Parathyroid adenoma (tissue), 2 donors: ENCODE measurements around the gene SNIP1.

Source experiments
- H2AFZ ChIP-seq: fragments of 300-600 bp; sonication (generic); one replicate; pipeline ENCODE4 v1.7.0; 2017; ENCODE audit warnings: antibody characterized with exemption, mild to moderate bottlenecking
- H3K27ac ChIP-seq: fragments of 300-600 bp; sonication (generic); one replicate; pipeline ENCODE4 v1.7.0; 2017
- H3K27me3 ChIP-seq: fragments of 300-600 bp; sonication (generic); one replicate; pipeline ENCODE4 v1.7.0; 2017; ENCODE audit warnings: low read length; ENCODE audit not compliant: control insufficient read depth, insufficient read depth
- H3K36me3 ChIP-seq: fragments of 300-600 bp; sonication (generic); one replicate; pipeline ENCODE4 v1.7.0; 2017; ENCODE audit warnings: low read length; ENCODE audit not compliant: control insufficient read depth, insufficient read depth
- H3K4me1 ChIP-seq: fragments of 300-600 bp; sonication (generic); one replicate; pipeline ENCODE4 v1.7.0; 2017; ENCODE audit warnings: control low read depth
- H3K4me2 ChIP-seq: fragments of 300-600 bp; sonication (generic); one replicate; pipeline ENCODE4 v1.7.0; 2017; ENCODE audit warnings: low read length
- H3K4me3 ChIP-seq: fragments of 300-600 bp; sonication (generic); one replicate; pipeline ENCODE4 v1.7.0; 2017; ENCODE audit warnings: low read depth, low read length
- H3K79me2 ChIP-seq: fragments of 300-600 bp; sonication (generic); one replicate; pipeline ENCODE4 v1.7.0; 2017; ENCODE audit warnings: control low read depth
- H3K9ac ChIP-seq: fragments of 300-600 bp; sonication (generic); one replicate; pipeline ENCODE4 v1.7.0; 2017; ENCODE audit warnings: mild to moderate bottlenecking
- H3K9me3 ChIP-seq: fragments of 300-600 bp; sonication (generic); one replicate; pipeline ENCODE4 v1.7.0; 2017; ENCODE audit warnings: low read length; ENCODE audit not compliant: control insufficient read depth
- TF ChIP-seq, protein P1 (sequence below): fragments of 300-600 bp; sonication (generic); IDR thresholded peaks from one replicate; pipeline ENCODE4 v1.7.0; 2017; ENCODE audit warnings: antibody characterized with exemption, mild to moderate bottlenecking
- donor health status: primary hyperparathyroidism.

The SNIP1 gene

DNA sequence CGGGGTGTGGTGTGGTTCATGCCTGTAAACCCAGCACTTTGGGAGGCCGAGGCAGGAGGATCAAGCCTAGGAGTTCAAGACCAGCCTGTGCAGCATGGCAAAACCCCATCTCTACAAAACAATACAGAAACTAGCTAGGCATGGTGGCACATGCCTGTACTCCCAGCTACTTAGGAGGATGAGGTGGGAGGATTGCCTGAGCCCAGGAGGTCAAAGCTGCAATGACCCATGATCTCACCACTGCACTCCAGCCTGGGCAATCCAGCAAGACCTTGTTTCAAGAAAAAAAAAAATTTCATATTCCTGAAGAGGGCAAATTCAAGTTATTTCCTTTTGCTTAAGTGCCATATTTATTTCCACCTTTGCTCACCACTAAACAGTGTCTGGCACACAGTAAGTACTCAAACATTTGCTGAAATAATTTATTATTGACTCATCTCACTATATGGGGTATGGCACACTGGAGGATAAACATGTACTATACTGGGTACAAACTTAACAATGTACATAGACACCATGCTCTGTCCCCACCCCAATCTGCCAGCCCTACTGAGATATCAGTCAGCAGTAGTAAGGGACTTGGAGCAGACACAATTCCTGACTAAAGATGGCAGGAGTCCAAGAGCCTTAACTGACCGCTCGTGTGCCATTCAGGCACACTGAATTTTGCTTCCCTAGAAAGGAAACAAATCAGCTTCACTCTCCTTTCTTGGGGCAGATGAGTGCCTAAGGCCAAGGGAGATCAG lies 55.0 kb downstream of the SNIP1 start:
- no peak overlapping the region for H3K27ac ChIP-seq
- H3K36me3 ChIP-seq, result no peaks in the 10 kb centered on the region
- H3K79me2 ChIP-seq, result no peaks in the 10 kb centered on the region

DNA sequence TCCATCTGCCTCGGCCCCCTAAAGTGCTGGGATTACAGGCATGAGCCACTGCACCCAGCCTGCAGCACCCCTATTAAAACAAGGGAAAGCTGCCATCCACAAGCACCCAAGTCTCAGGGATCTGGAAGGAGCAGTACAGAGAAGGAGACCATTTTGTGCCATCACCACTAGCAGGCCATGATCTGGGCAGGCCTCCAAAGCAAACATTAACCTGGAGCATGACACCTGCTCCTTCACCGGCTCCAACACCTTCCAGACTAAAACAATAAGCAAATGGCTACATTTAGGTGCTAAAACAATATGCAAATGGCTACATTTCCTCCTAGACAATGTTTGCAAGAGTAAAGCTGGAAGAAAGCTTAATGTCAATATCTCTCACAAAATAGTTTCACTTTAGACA lies 56.3 kb downstream of the SNIP1 start:
- Histone ChIP-seq H3K4me1 (no peaks in the 10 kb centered on the region), H3K79me2 (no peaks in the 10 kb centered on the region), H2AFZ (no peak overlapping the region), H3K9ac (no peak overlapping the region), H3K9me3 (no peaks in the 10 kb centered on the region), H3K27me3 (no peaks in the 10 kb centered on the region), H3K36me3 (no peaks in the 10 kb centered on the region), H3K4me3 (no peak overlapping the region), H3K4me2 (no peak overlapping the region), H3K27ac (no peak overlapping the region)
- TF ChIP-seq, protein P1, sequence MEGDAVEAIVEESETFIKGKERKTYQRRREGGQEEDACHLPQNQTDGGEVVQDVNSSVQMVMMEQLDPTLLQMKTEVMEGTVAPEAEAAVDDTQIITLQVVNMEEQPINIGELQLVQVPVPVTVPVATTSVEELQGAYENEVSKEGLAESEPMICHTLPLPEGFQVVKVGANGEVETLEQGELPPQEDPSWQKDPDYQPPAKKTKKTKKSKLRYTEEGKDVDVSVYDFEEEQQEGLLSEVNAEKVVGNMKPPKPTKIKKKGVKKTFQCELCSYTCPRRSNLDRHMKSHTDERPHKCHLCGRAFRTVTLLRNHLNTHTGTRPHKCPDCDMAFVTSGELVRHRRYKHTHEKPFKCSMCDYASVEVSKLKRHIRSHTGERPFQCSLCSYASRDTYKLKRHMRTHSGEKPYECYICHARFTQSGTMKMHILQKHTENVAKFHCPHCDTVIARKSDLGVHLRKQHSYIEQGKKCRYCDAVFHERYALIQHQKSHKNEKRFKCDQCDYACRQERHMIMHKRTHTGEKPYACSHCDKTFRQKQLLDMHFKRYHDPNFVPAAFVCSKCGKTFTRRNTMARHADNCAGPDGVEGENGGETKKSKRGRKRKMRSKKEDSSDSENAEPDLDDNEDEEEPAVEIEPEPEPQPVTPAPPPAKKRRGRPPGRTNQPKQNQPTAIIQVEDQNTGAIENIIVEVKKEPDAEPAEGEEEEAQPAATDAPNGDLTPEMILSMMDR, result no peak

More for the DNA sequence above, 55.0 kb downstream of the SNIP1 start:
- Histone ChIP-seq H3K4me3 (no peak overlapping the region), H3K4me1 (no peaks in the 10 kb centered on the region), H3K4me2 (peak overlapping the region; percentile 24), H3K27me3 (no peaks in the 10 kb centered on the region), H3K9ac (no peak overlapping the region), H3K9me3 (no peaks in the 10 kb centered on the region), H2AFZ (no peak overlapping the region)
- TF ChIP-seq, protein P1, result no peak

DNA sequence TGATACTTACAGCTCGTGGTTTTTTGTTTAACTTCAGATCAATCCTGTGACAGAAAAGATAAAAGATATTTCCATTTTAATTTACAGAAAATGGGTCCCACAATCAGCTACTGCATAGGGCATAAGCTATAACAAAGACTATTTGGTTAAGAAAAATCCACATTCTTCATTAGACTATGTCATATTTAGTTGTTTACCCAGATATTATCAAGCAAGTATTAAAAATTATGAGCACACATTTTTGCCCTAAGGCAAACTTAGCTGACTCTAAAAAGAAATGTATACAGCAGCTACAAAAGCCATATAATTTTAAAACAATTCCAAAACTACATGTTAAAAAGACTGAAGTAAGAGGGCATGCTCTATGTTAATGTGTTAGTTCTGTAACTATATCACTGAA lies 58.2 kb downstream of the SNIP1 start:
- TF ChIP-seq, protein P1, result no peak
- Histone ChIP-seq H3K27me3 (no peaks in the 10 kb centered on the region), H3K4me1 (no peaks in the 10 kb centered on the region), H3K4me2 (no peak overlapping the region), H3K9me3 (no peaks in the 10 kb centered on the region), H3K79me2 (no peaks in the 10 kb centered on the region), H3K36me3 (no peaks in the 10 kb centered on the region), H2AFZ (no peak overlapping the region), H3K9ac (no peak overlapping the region), H3K27ac (no peak overlapping the region), H3K4me3 (no peak overlapping the region)

DNA sequence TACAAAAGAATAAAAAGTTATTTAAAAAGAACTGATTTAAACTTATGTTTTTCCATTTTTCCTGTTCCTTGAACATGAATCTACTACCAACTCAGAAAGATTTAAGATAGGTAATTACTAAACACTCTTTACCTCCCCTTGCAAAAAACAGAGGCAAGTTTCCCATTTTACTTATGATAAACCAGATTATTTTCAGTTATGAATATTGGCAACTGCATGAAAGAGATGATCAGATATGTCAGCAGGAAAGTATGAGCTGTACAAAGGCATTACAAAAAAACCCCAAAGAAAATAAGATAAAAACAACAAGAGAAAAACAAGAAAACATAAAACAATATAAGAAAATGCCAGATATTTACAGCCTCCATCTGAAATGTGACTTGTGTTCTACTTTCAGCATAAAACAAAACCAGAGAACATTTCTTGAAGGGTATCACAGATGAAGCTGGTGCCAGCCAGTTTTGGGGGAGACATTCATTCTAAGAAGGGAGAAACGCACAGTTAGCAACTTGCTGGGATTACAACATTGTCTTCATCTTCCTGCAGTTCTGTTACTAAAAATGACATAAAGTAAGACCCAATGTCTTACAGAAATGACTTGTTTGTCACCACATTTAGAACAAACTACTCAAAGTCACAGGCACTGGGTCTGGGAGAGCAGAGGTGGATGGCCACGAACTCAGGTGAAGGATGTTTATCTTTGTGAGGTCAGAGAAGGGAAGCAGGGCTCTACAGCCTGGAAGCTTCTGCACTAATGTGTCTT lies 60.6 kb downstream of the SNIP1 start:
- Histone ChIP-seq H3K4me2 (no peak overlapping the region), H3K9me3 (no peaks in the 10 kb centered on the region), H3K79me2 (no peaks in the 10 kb centered on the region), H2AFZ (no peak overlapping the region), H3K9ac (no peak overlapping the region), H3K4me1 (no peaks in the 10 kb centered on the region), H3K27ac (no peak overlapping the region), H3K4me3 (no peak overlapping the region), H3K36me3 (no peaks in the 10 kb centered on the region), H3K27me3 (no peaks in the 10 kb centered on the region)
- TF ChIP-seq, protein P1, result no peak
